ENCODE data around the gene NMBR.

Gene NMBR

GRCh38 chr6:142167486-142167885, 20.6 kb upstream of the NMBR start:
- TF ChIP-seq GATA3 (IDR thresholded peaks at IDR 0.05; ENCODE audit: low read depth, low read length) (no peak), GATA2 (IDR thresholded peaks at IDR 0.05; ENCODE audit: low read depth, low read length) (no peak)

- TF ChIP-seq GATA3 (IDR thresholded peaks at IDR 0.05; ENCODE audit: low read depth, low read length) (no peak), GATA2 (IDR thresholded peaks at IDR 0.05; ENCODE audit: low read depth, low read length) (no peak)
These were observed 20.1 kb upstream of the NMBR start for GRCh38 chr6:142167071-142167470.

- TF ChIP-seq GATA2 (IDR thresholded peaks at IDR 0.05; ENCODE audit: low read depth, low read length) (no peak), GATA3 (IDR thresholded peaks at IDR 0.05; ENCODE audit: low read depth, low read length) (no peak)
These were observed 18.3 kb upstream of the NMBR start for GRCh38 chr6:142165227-142165626.

- TF ChIP-seq GATA2 (IDR thresholded peaks at IDR 0.05; ENCODE audit: low read depth, low read length) (no peak), GATA3 (IDR thresholded peaks at IDR 0.05; ENCODE audit: low read depth, low read length) (no peak)
These were observed 15.9 kb upstream of the NMBR start for GRCh38 chr6:142162780-142163179.

- TF ChIP-seq GATA2 (IDR thresholded peaks at IDR 0.05; ENCODE audit: low read depth, low read length) (no peak), GATA3 (IDR thresholded peaks at IDR 0.05; ENCODE audit: low read depth, low read length) (no peak)
These were observed 9.2 kb upstream of the NMBR start for GRCh38 chr6:142155895-142156757.

- TF ChIP-seq GATA3 (IDR thresholded peaks at IDR 0.05; ENCODE audit: low read depth, low read length) = no peak
- no peak for TF ChIP-seq GATA2 (IDR thresholded peaks at IDR 0.05; ENCODE audit: low read depth, low read length)
These were observed 8.2 kb upstream of the NMBR start for GRCh38 chr6:142155091-142155490.

- TF ChIP-seq GATA2 (IDR thresholded peaks at IDR 0.05; ENCODE audit: low read depth, low read length) (no peak), GATA3 (IDR thresholded peaks at IDR 0.05; ENCODE audit: low read depth, low read length) (no peak)
These were observed 7.4 kb upstream of the NMBR start for GRCh38 chr6:142154336-142154735.

- no peak for TF ChIP-seq GATA3 (IDR thresholded peaks at IDR 0.05; ENCODE audit: low read depth, low read length)
- no peak for TF ChIP-seq GATA2 (IDR thresholded peaks at IDR 0.05; ENCODE audit: low read depth, low read length)
These were observed 6.3 kb upstream of the NMBR start for GRCh38 chr6:142153196-142153595.

- TF ChIP-seq GATA3 (IDR thresholded peaks at IDR 0.05; ENCODE audit: low read depth, low read length) = no peak
- no peak for TF ChIP-seq GATA2 (IDR thresholded peaks at IDR 0.05; ENCODE audit: low read depth, low read length)
These were observed 5.8 kb upstream of the NMBR start for GRCh38 chr6:142152746-142153145.

- TF ChIP-seq GATA3 (IDR thresholded peaks at IDR 0.05; ENCODE audit: low read depth, low read length) = no peak
- no peak for TF ChIP-seq GATA2 (IDR thresholded peaks at IDR 0.05; ENCODE audit: low read depth, low read length)
These were observed 8.0 kb downstream of the NMBR start for GRCh38 chr6:142138876-142139275.

- TF ChIP-seq GATA2 (IDR thresholded peaks at IDR 0.05; ENCODE audit: low read depth, low read length) (no peak), GATA3 (IDR thresholded peaks at IDR 0.05; ENCODE audit: low read depth, low read length) (no peak)
These were observed 14.3 kb downstream of the NMBR start, which contains the start of gene GJE1 for GRCh38 chr6:142132625-142133024. Gene GJE1, plus strand, starts transcription at chr6:142132925. Its CDS starts 234 bp downstream, at chr6:142133159.

GRCh38 chr6:142130814-142131213, 16.1 kb downstream of the NMBR start:
- TF ChIP-seq GATA2 (IDR thresholded peaks at IDR 0.05; ENCODE audit: low read depth, low read length) = no peak

- no peak for TF ChIP-seq GATA3 (IDR thresholded peaks at IDR 0.05; ENCODE audit: low read depth, low read length)
- TF ChIP-seq GATA2 (IDR thresholded peaks at IDR 0.05; ENCODE audit: low read depth, low read length) = no peak
These were observed 25.6 kb downstream of the NMBR start for GRCh38 chr6:142121342-142121741.

- TF ChIP-seq GATA2 (IDR thresholded peaks at IDR 0.05; ENCODE audit: low read depth, low read length) (no peak), GATA3 (IDR thresholded peaks at IDR 0.05; ENCODE audit: low read depth, low read length) (no peak)
These were observed 28.0 kb downstream of the NMBR start for GRCh38 chr6:142118925-142119324.

GRCh38 chr6:142118328-142118727, 28.6 kb downstream of the NMBR start:
- TF ChIP-seq GATA3 (IDR thresholded peaks at IDR 0.05; ENCODE audit: low read depth, low read length) (no peak), GATA2 (IDR thresholded peaks at IDR 0.05; ENCODE audit: low read depth, low read length) (no peak)
